ENCODE measurements around the gene LIPT2. TPM values are rescaled to one million over a fixed set of nuclear protein-coding genes. Genes with fewer than 3 reads are reported as not detected.

Gene LIPT2
- total RNA-seq, 1 donor from 2014 or later = 7.1 TPM

DNA sequence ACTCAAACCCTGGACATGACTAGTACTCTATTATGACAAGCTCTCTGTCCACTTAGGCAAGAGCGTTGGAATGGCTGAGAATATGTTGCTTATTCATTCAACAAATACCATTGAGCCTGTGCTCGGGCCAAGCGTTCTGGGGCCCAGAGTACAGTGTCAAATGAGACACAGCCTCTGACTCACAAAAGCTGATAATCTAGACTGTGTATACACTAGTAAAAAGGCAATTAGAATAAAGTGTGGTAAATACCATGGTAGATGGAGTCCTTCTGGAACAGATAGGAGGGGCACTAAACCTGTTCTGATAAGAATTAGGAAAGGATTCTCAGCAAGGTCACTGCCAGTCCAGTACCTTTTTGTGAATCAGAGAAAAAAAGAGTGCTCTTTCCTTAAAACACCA is 50.9 kb downstream of the LIPT2 start:
- no peak for DNase-seq (ENCODE audit: low read depth)
- H3K4me3 ChIP-seq (ENCODE audit: low read depth, low read length) = no peak overlapping the region
- TF ChIP-seq, protein P1, sequence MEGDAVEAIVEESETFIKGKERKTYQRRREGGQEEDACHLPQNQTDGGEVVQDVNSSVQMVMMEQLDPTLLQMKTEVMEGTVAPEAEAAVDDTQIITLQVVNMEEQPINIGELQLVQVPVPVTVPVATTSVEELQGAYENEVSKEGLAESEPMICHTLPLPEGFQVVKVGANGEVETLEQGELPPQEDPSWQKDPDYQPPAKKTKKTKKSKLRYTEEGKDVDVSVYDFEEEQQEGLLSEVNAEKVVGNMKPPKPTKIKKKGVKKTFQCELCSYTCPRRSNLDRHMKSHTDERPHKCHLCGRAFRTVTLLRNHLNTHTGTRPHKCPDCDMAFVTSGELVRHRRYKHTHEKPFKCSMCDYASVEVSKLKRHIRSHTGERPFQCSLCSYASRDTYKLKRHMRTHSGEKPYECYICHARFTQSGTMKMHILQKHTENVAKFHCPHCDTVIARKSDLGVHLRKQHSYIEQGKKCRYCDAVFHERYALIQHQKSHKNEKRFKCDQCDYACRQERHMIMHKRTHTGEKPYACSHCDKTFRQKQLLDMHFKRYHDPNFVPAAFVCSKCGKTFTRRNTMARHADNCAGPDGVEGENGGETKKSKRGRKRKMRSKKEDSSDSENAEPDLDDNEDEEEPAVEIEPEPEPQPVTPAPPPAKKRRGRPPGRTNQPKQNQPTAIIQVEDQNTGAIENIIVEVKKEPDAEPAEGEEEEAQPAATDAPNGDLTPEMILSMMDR (conservative IDR thresholded peaks at IDR 0.05; ENCODE audit: low read depth, low read length) = no peak

Other genes starting within 250 kb of the LIPT2 start
- 0.51 and 0.81 TPM in 2 replicates for gene P4HA3, start 182.1 kb downstream of the LIPT2 start, total RNA-seq
- 10.0 and 10.3 TPM in 2 replicates for gene PGM2L1, start 95.3 kb downstream of the LIPT2 start, total RNA-seq
- gene KCNE3, start 26.2 kb downstream of the LIPT2 start, total RNA-seq = 0.98 and 4.9 TPM in 2 replicates
- gene POLD3, start 98.9 kb upstream of the LIPT2 start, total RNA-seq = 16.7 and 18.8 TPM in 2 replicates
- gene CHRDL2, start 237.7 kb upstream of the LIPT2 start, total RNA-seq = not detected in 2 replicates

Measured in epithelial cell of proximal tubule (primary cell).